Body of pancreas (tissue), 4 donors: ENCODE data around the gene SIK3.

Source experiments
- POLR2A ChIP-seq, 3 donors: fragments of 450-650 bp; IDR thresholded peaks; one replicate each; pipeline ENCODE4 v1.6.1; 2016; ENCODE audit warnings: antibody characterized with exemption in 3 of 3, mild to moderate bottlenecking in 2 of 3
- TF ChIP-seq, protein P1 (sequence below), 7 experiments: fragments of 450-650 bp in 4 of 7; fragments of 200-600 bp in 3 of 7; sonication (generic) in 3 of 7; IDR thresholded peaks; one replicate each; pipeline ENCODE4 v1.5.1; 2016 to 2019; ENCODE audit warnings: antibody characterized with exemption in 7 of 7

DNA sequence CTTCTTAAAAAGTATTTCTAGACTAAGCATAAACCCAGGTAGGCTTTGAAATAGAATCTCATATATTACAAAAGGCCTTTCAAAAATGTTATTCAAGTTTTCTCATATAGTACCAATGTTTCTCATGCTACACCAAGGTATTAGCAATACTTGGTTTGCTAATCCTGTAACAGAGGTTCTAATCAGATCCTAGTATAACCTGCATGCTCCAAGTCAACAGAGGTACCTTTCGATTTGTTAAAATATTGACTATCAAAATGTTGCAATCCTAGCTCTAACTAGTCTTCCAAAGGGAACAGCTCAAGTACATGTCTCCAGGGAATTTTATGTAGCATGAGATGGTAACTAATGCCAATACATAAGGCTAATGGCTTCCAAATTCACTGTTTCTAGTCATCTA lies 162.7 kb downstream of the SIK3 start:
- TF ChIP-seq, protein P1, sequence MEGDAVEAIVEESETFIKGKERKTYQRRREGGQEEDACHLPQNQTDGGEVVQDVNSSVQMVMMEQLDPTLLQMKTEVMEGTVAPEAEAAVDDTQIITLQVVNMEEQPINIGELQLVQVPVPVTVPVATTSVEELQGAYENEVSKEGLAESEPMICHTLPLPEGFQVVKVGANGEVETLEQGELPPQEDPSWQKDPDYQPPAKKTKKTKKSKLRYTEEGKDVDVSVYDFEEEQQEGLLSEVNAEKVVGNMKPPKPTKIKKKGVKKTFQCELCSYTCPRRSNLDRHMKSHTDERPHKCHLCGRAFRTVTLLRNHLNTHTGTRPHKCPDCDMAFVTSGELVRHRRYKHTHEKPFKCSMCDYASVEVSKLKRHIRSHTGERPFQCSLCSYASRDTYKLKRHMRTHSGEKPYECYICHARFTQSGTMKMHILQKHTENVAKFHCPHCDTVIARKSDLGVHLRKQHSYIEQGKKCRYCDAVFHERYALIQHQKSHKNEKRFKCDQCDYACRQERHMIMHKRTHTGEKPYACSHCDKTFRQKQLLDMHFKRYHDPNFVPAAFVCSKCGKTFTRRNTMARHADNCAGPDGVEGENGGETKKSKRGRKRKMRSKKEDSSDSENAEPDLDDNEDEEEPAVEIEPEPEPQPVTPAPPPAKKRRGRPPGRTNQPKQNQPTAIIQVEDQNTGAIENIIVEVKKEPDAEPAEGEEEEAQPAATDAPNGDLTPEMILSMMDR (IDR thresholded peaks at IDR 0.05): no peak
- no peak for TF ChIP-seq POLR2A (IDR thresholded peaks at IDR 0.05)
